ACC112 (cell line): ENCODE data around the gene RCAN2.

Experiments
- H2AFZ ChIP-seq: fragments of 200-600 bp; sonication (generic); one replicate; pipeline ENCODE4 v1.6.0; 2017; ENCODE audit warnings: antibody characterized with exemption, low read length; ENCODE audit not compliant: unreplicated experiment
- H3K27ac ChIP-seq: fragments of 200-600 bp; sonication (generic); 2 replicates; pipeline ENCODE4 v1.5.1; 2014; ENCODE audit warnings: low read depth, mild to moderate bottlenecking, antibody characterized with exemption, low read length, moderate library complexity
- H3K27me3 ChIP-seq: fragments of 200-600 bp; sonication (generic); 2 replicates; pipeline ENCODE4 v1.6.1; 2014; ENCODE audit warnings: mild to moderate bottlenecking, antibody characterized with exemption, low read length, moderate library complexity, mixed read lengths; ENCODE audit not compliant: insufficient read depth
- H3K36me3 ChIP-seq: fragments of 200-600 bp; sonication (generic); 2 replicates; pipeline ENCODE4 v1.6.1; 2016; ENCODE audit warnings: mild to moderate bottlenecking, antibody characterized with exemption, low read length, moderate library complexity, mixed read lengths; ENCODE audit not compliant: insufficient read depth
- H3K4me1 ChIP-seq: fragments of 200-600 bp; sonication (generic); one replicate; pipeline ENCODE4 v1.6.1; 2016; ENCODE audit warnings: low read length, mixed read lengths; ENCODE audit not compliant: insufficient read depth, unreplicated experiment, control insufficient read depth
- H3K4me3 ChIP-seq: fragments of 200-600 bp; sonication (generic); 2 replicates; pipeline ENCODE4 v1.5.1; 2014; ENCODE audit warnings: mild to moderate bottlenecking, low read depth, low read length
- H3K79me2 ChIP-seq: fragments of 200-600 bp; sonication (generic); one replicate; pipeline ENCODE4 v1.6.0; 2016; ENCODE audit warnings: low read length; ENCODE audit not compliant: control insufficient read depth, unreplicated experiment, insufficient read depth

Gene RCAN2

GRCh38 chr6:46279874-46280273, 211.4 kb downstream of the RCAN2 start:
- Histone ChIP-seq H3K27ac (no peak overlapping the region), H3K4me1 (no peaks in the 10 kb centered on the region), H3K4me3 (no peak overlapping the region)

GRCh38 chr6:46276576-46277142, 214.6 kb downstream of the RCAN2 start:
- no peak overlapping the region for H3K27ac ChIP-seq
- H3K79me2 ChIP-seq: no peaks in the 10 kb centered on the region
- no peak overlapping the region for H3K4me3 ChIP-seq
- no peak overlapping the region for H2AFZ ChIP-seq
- peaks cover 4% of the 10 kb centered on the region; the same call in 1 of the 2 replicates for H3K27me3 ChIP-seq
- no peaks in the 10 kb centered on the region for H3K4me1 ChIP-seq
- H3K36me3 ChIP-seq: no peaks in the 10 kb centered on the region

More at GRCh38 chr6:46279874-46280273, 211.4 kb downstream of the RCAN2 start:
- Histone ChIP-seq H3K36me3 (no peaks in the 10 kb centered on the region), H3K27me3 (peaks cover 4% of the 10 kb centered on the region; the same call in 1 of the 2 replicates), H2AFZ (no peak overlapping the region), H3K79me2 (no peaks in the 10 kb centered on the region)

- no peak overlapping the region for H3K27ac ChIP-seq
- no peaks in the 10 kb centered on the region for H3K4me1 ChIP-seq
- no peaks in the 10 kb centered on the region for H3K79me2 ChIP-seq
- H3K36me3 ChIP-seq: no peaks in the 10 kb centered on the region
- H3K4me3 ChIP-seq: no peak overlapping the region
- H3K27me3 ChIP-seq: peaks cover 4% of the 10 kb centered on the region; the same call in 1 of the 2 replicates
- H2AFZ ChIP-seq: no peak overlapping the region
These were observed 216.7 kb downstream of the RCAN2 start for GRCh38 chr6:46274502-46274901.

- Histone ChIP-seq H3K27me3 (peaks cover 2% of the 10 kb centered on the region; the same call in 1 of the 2 replicates), H3K79me2 (no peaks in the 10 kb centered on the region), H3K4me1 (no peaks in the 10 kb centered on the region), H3K36me3 (no peaks in the 10 kb centered on the region), H3K4me3 (no peak overlapping the region), H2AFZ (no peak overlapping the region), H3K27ac (no peak overlapping the region)
These were observed 217.3 kb downstream of the RCAN2 start for GRCh38 chr6:46273911-46274310.

- H3K27me3 ChIP-seq: no peaks in the 10 kb centered on the region
- no peak overlapping the region for H2AFZ ChIP-seq
- H3K4me1 ChIP-seq: no peaks in the 10 kb centered on the region
- no peaks in the 10 kb centered on the region for H3K36me3 ChIP-seq
- H3K79me2 ChIP-seq: no peaks in the 10 kb centered on the region
- H3K4me3 ChIP-seq: no peak overlapping the region
- H3K27ac ChIP-seq: no peak overlapping the region
These were observed 219.5 kb downstream of the RCAN2 start for GRCh38 chr6:46271728-46272127.

GRCh38 chr6:46271107-46271506, 220.1 kb downstream of the RCAN2 start:
- no peak overlapping the region for H3K4me3 ChIP-seq
- no peaks in the 10 kb centered on the region for H3K27me3 ChIP-seq
- H3K79me2 ChIP-seq: no peaks in the 10 kb centered on the region
- H3K27ac ChIP-seq: no peak overlapping the region
- no peak overlapping the region for H2AFZ ChIP-seq
- no peaks in the 10 kb centered on the region for H3K36me3 ChIP-seq
- H3K4me1 ChIP-seq: no peaks in the 10 kb centered on the region

GRCh38 chr6:46270336-46270735, 220.9 kb downstream of the RCAN2 start:
- Histone ChIP-seq H3K36me3 (no peaks in the 10 kb centered on the region), H3K4me1 (no peaks in the 10 kb centered on the region), H3K4me3 (no peak overlapping the region), H3K79me2 (no peaks in the 10 kb centered on the region), H3K27me3 (no peaks in the 10 kb centered on the region), H2AFZ (no peak overlapping the region), H3K27ac (no peak overlapping the region)

GRCh38 chr6:46269447-46270229, 221.6 kb downstream of the RCAN2 start:
- Histone ChIP-seq H2AFZ (no peak overlapping the region), H3K27ac (no peak overlapping the region), H3K27me3 (no peaks in the 10 kb centered on the region), H3K36me3 (no peaks in the 10 kb centered on the region), H3K4me1 (no peaks in the 10 kb centered on the region), H3K79me2 (no peaks in the 10 kb centered on the region), H3K4me3 (no peak overlapping the region)

- H3K27ac ChIP-seq: no peak overlapping the region
- H3K4me1 ChIP-seq: peaks cover 6% of the 10 kb centered on the region
- H3K27me3 ChIP-seq: no peaks in the 10 kb centered on the region
These were observed 223.7 kb downstream of the RCAN2 start for GRCh38 chr6:46267515-46267914.

GRCh38 chr6:46265373-46265772, 225.9 kb downstream of the RCAN2 start:
- no peak overlapping the region for H3K27ac ChIP-seq
- H3K79me2 ChIP-seq: no peaks in the 10 kb centered on the region
- peaks cover 6% of the 10 kb centered on the region for H3K4me1 ChIP-seq
- H2AFZ ChIP-seq: no peak overlapping the region
- H3K36me3 ChIP-seq: no peaks in the 10 kb centered on the region
- no peak overlapping the region for H3K4me3 ChIP-seq
- 0 out of 2 replicates have a peak, but pooled peaks cover 1% of the 10 kb centered on the region for H3K27me3 ChIP-seq

More at GRCh38 chr6:46267515-46267914, 223.7 kb downstream of the RCAN2 start:
- Histone ChIP-seq H3K36me3 (no peaks in the 10 kb centered on the region), H3K79me2 (no peaks in the 10 kb centered on the region), H3K4me3 (no peak overlapping the region), H2AFZ (no peak overlapping the region)

- Histone ChIP-seq H3K27me3 (0 out of 2 replicates have a peak, but pooled peaks cover 2% of the 10 kb centered on the region), H3K79me2 (no peaks in the 10 kb centered on the region), H3K36me3 (no peaks in the 10 kb centered on the region), H2AFZ (no peak overlapping the region), H3K4me3 (no peak overlapping the region), H3K27ac (no peak overlapping the region), H3K4me1 (peaks cover 6% of the 10 kb centered on the region)
These were observed 227.6 kb downstream of the RCAN2 start for GRCh38 chr6:46263707-46264086.
